IMR-90 (cell line): ENCODE results near the gene ASPHD2. TPM values are rescaled to one million over a fixed set of nuclear protein-coding genes. Genes with fewer than 3 reads are reported as not detected.

Experiments used
- ATAC-seq: fragments of 200-7000 bp; cut with Tn5 transposase; 2 replicates; pipeline ENCODE4 v1.9.1; 2020; ENCODE audit warnings: low read depth, mild to moderate bottlenecking, moderate library complexity
- BruUV-seq: library from RNA; stranded (reverse); fragments of 400-500 nt; replicated peaks from 2 replicates; lab custom pipeline; 2021; lab: Mats Ljungman, UMichigan
- CTCF ChIA-PET: fragments of 300-600 bp; formaldehyde crosslinking; extraction: SDS; loops from one replicate; lab custom pipeline; 2021; ENCODE audit warnings: antibody characterized with exemption; lab: Yijun Ruan, JAX
- POLR2A ChIA-PET: fragments of 300-600 bp; sonication (Branson Sonifier 250); formaldehyde crosslinking; loops from one replicate; lab custom pipeline; 2022; ENCODE audit warnings: antibody characterized with exemption; ENCODE audit not compliant: unreplicated experiment; lab: Charles Lee
- DNase-seq: peaks from one replicate; pipeline ENCODE4 v3.0.0; 2013
- H2AFZ ChIP-seq: replicated peaks from 2 replicates; pipeline ENCODE3; 2013; ENCODE audit warnings: low read length, mild to moderate bottlenecking; ENCODE audit not compliant: poor library complexity
- H2AK5ac ChIP-seq: 2 replicates; pipeline ENCODE4 v1.6.1; 2013; ENCODE audit warnings: low read depth, low read length, inconsistent platforms
- H2AK9ac ChIP-seq: replicated peaks from 2 replicates; pipeline ENCODE3; 2013; ENCODE audit warnings: mild to moderate bottlenecking, low read depth, low read length, moderate library complexity; ENCODE audit not compliant: poor library complexity
- H2BK120ac ChIP-seq: 2 replicates; pipeline ENCODE4 v1.6.1; 2013; ENCODE audit warnings: low read depth, low read length, inconsistent platforms
- H2BK15ac ChIP-seq: 3 replicates; pipeline ENCODE4 v1.6.1; 2013; ENCODE audit warnings: low read depth, low read length, inconsistent platforms
- H2BK20ac ChIP-seq: 2 replicates; pipeline ENCODE4 v1.6.1; 2013; ENCODE audit warnings: low read depth, mild to moderate bottlenecking, inconsistent platforms, low read length, moderate library complexity
- H2BK5ac ChIP-seq: 2 replicates; pipeline ENCODE4 v1.6.1; 2013; ENCODE audit warnings: mild to moderate bottlenecking, low read depth, low read length, inconsistent platforms; ENCODE audit not compliant: poor library complexity, severe bottlenecking
- H3K14ac ChIP-seq: replicated peaks from 2 replicates; pipeline ENCODE4 v1.6.1; 2013; ENCODE audit warnings: low read depth, low read length, inconsistent platforms
- H3K18ac ChIP-seq: 2 replicates; pipeline ENCODE4 v1.6.1; 2013; ENCODE audit warnings: low read depth, low read length, control low read depth
- H3K23ac ChIP-seq: 2 replicates; pipeline ENCODE4 v1.6.1; 2013; ENCODE audit warnings: low read depth, low read length, inconsistent platforms
- H3K27ac ChIP-seq: 2 replicates; pipeline ENCODE4 v1.5.1; 2013; ENCODE audit warnings: mild to moderate bottlenecking, control low read depth, low read length; ENCODE audit not compliant: insufficient read depth
- H3K27me3 ChIP-seq: 2 replicates; pipeline ENCODE4 v1.6.1; 2013; ENCODE audit warnings: low read length; ENCODE audit not compliant: control insufficient read depth, insufficient read depth
- H3K36me3 ChIP-seq: 2 replicates; pipeline ENCODE4 v1.6.1; 2013; ENCODE audit warnings: low read length, mixed read lengths; ENCODE audit not compliant: control insufficient read depth, insufficient read depth
- H3K4ac ChIP-seq: 2 replicates; pipeline ENCODE4 v1.6.1; 2013; ENCODE audit warnings: low read depth, low read length, inconsistent platforms
- H3K4me1 ChIP-seq: 2 replicates; pipeline ENCODE4 v1.6.1; 2013; ENCODE audit warnings: low read length, mixed read lengths; ENCODE audit not compliant: control insufficient read depth, insufficient read depth
- H3K4me2 ChIP-seq: 2 replicates; pipeline ENCODE4 v1.6.1; 2013; ENCODE audit warnings: low read depth, mild to moderate bottlenecking, control low read depth, low read length, moderate library complexity
- H3K4me3 ChIP-seq: 2 replicates; pipeline ENCODE4 v1.5.1; 2013; ENCODE audit warnings: low read depth, mild to moderate bottlenecking, control low read depth, low read length, moderate library complexity; ENCODE audit not compliant: insufficient read depth
- H3K56ac ChIP-seq: 2 replicates; pipeline ENCODE4 v1.6.1; 2013; ENCODE audit warnings: low read length, inconsistent platforms; ENCODE audit not compliant: insufficient read depth; ENCODE audit errors: extremely low read depth
- H3K79me1 ChIP-seq, 2 experiments: 2 replicates each; pipeline ENCODE4 v1.6.1; 2013; ENCODE audit warnings: low read length in 2 of 2, inconsistent platforms in 1 of 2, low read depth in 1 of 2
- H3K9ac ChIP-seq: 2 replicates; pipeline ENCODE4 v1.6.1; 2013; ENCODE audit warnings: low read depth, low read length, control low read depth
- H3K9me1 ChIP-seq: 2 replicates; pipeline ENCODE4 v1.6.1; 2013; ENCODE audit warnings: low read length, inconsistent platforms; ENCODE audit not compliant: insufficient read depth
- H3K9me3 ChIP-seq: 2 replicates; pipeline ENCODE4 v1.6.1; 2013; ENCODE audit warnings: low read length; ENCODE audit not compliant: control insufficient read depth, insufficient read depth
- H4K20me1 ChIP-seq: 2 replicates; pipeline ENCODE4 v1.6.1; 2013; ENCODE audit warnings: low read length, inconsistent platforms; ENCODE audit not compliant: insufficient read depth
- H4K5ac ChIP-seq: 2 replicates; pipeline ENCODE4 v1.6.1; 2013; ENCODE audit warnings: mild to moderate bottlenecking, low read depth, low read length, control low read depth
- H4K8ac ChIP-seq, 2 experiments: 2 replicates each; pipeline ENCODE4 v1.6.1; 2013; ENCODE audit warnings: low read depth in 2 of 2, low read length in 2 of 2, control low read depth in 1 of 2, inconsistent platforms in 1 of 2
- H4K91ac ChIP-seq: 2 replicates; pipeline ENCODE4 v1.6.1; 2013; ENCODE audit warnings: low read depth, low read length, inconsistent platforms; ENCODE audit not compliant: insufficient read depth
- CEBPB ChIP-seq: IDR thresholded peaks from 2 replicates; pipeline ENCODE4 v1.6.1; 2012; ENCODE audit warnings: low read depth, low read length, improper control_type of control experiment
- ELK1 ChIP-seq: fragments of 150-350 bp; IDR thresholded peaks from 2 replicates; pipeline ENCODE4 v1.6.1; 2016; ENCODE audit warnings: low read depth, mild to moderate bottlenecking, low read length, moderate library complexity, borderline replicate concordance
- WGBS, 2 experiments: methylation state at CpG; one replicate each; pipeline versions ENCODE4 v1.1.5 to v1.1.7; 2013; ENCODE audit warnings: missing lambda C conversion rate in 2 of 2; ENCODE audit not compliant: insufficient read length in 1 of 2; ENCODE audit errors: extremely low coverage in 2 of 2; 5-methylcytosine and 5-hydroxymethylcytosine counted together
- dilution Hi-C: fragments of 300-500 bp; cut with HindIII; formaldehyde crosslinking; loops from one replicate; pipeline ENCODE4 v1.14.3; 2018; ENCODE audit warnings: low sequenced_read_pairs; ENCODE audit not compliant: unreplicated experiment
- in situ Hi-C: fragments of 300-500 bp; cut with MboI; formaldehyde crosslinking; loops from 3 replicates; pipeline ENCODE4 v1.14.3; 2019; ENCODE audit warnings: low sequenced_read_pairs, inconsistent platforms, mixed read lengths
- intact Hi-C: fragments of 100-400 bp; cut with micrococcal nuclease; formaldehyde crosslinking; loops from 2 replicates; pipeline ENCODE4 v1.10.0; 2022
- polyA plus RNA-seq, 3 experiments: library from polyadenylated mRNA; depleted of rRNA; stranded (reverse); fragments of >200 nt; gene quantifications; 2 replicates each; pipeline ENCODE4 v1.2.3, GENCODE V29; 2012; ENCODE audit warnings: low replicate concordance in 1 of 3
- total RNA-seq: library from RNA; depleted of rRNA; stranded (reverse); fragments of >200 nt; gene quantifications from 2 replicates; pipeline ENCODE4 v1.2.3, GENCODE V29; 2012

Gene ASPHD2
- total and polyA plus RNA-seq, 2 of the 4 experiments (the other 2 are of a cell fraction) = 1.3 to 1.4 TPM

- no TSS peak for BruUV-seq
- H3K4me2 ChIP-seq = no peak overlapping the region
- no peaks in the 10 kb centered on the region; the same call in 1 of the 2 replicates for H4K20me1 ChIP-seq
- H3K9me3 ChIP-seq = no peaks in the 10 kb centered on the region
- no peak overlapping the region for H4K8ac ChIP-seq
- H2BK20ac ChIP-seq = no peak overlapping the region
- dilution Hi-C loops (no loop called here), intact Hi-C loops (no loop called here), in situ Hi-C loops (no loop called here)
- TF ChIP-seq CEBPB (peak; percentile 52), ELK1 (no peak)
- no peak overlapping the region for H2AK9ac ChIP-seq
- WGBS, 2 experiments = no CpG with 5 or more reads among the region's 5 CpGs
- H3K9me1 ChIP-seq = no peaks in the 10 kb centered on the region
- no peak overlapping the region for H2BK5ac ChIP-seq
- no peak overlapping the region for H4K5ac ChIP-seq
- peaks cover 26 to 48% of the 10 kb centered on the region in 2 experiments for H3K79me1 ChIP-seq
- ChIA-PET CTCF (no interaction called here), POLR2A (no interaction called here)
- peaks cover 27% of the 10 kb centered on the region for H3K36me3 ChIP-seq
- H2BK15ac ChIP-seq = no peak overlapping the region
- H3K56ac ChIP-seq = no peak overlapping the region
- no peak overlapping the region for H2AFZ ChIP-seq
- no peak overlapping the region for H3K18ac ChIP-seq
- no peak overlapping the region for H3K27ac ChIP-seq
- no peaks in the 10 kb centered on the region for H3K27me3 ChIP-seq
- ATAC-seq (no peak), DNase-seq (no peak)
- no peak overlapping the region for H3K14ac ChIP-seq
- no peak overlapping the region for H2BK120ac ChIP-seq
- no peak overlapping the region for H4K91ac ChIP-seq
- no peak overlapping the region for H3K4ac ChIP-seq
- no peak overlapping the region for H3K4me3 ChIP-seq
- no peak overlapping the region for H3K23ac ChIP-seq
- H3K4me1 ChIP-seq = peaks cover 6% of the 10 kb centered on the region
- no peak overlapping the region for H3K9ac ChIP-seq
- no peak overlapping the region for H2AK5ac ChIP-seq
Measured at GRCh38 chr22:26486394-26486793, 57.3 kb downstream of the ASPHD2 start.
